AG04450 (cell line): ENCODE measurements around the gene OLFM1. TPM values are rescaled to one million over a fixed set of nuclear protein-coding genes. Genes with fewer than 3 reads are reported as not detected.

Source experiments
- CTCF ChIA-PET: fragments of 300-600, 350-600 bp; formaldehyde crosslinking; extraction: SDS; loops from one replicate; lab custom pipeline; 2022; ENCODE audit warnings: antibody characterized with exemption, inconsistent platforms; lab: Charles Lee
- POLR2A ChIA-PET: fragments of 350-600 bp; formaldehyde crosslinking; extraction: SDS; loops from one replicate; lab custom pipeline; 2021; ENCODE audit warnings: antibody characterized with exemption, inconsistent platforms; lab: Yijun Ruan, JAX
- DNase-seq: peaks from one replicate; pipeline ENCODE4 v3.0.0-alpha.2; 2011; ENCODE audit warnings: low read depth, low spot score
- H3K27ac ChIP-seq: one replicate; pipeline ENCODE4 v1.5.1; 2012; ENCODE audit warnings: low read depth, low read length, control low read depth
- H3K27me3 ChIP-seq: one replicate; pipeline ENCODE4 v1.6.0; 2012; ENCODE audit warnings: low read length; ENCODE audit not compliant: control insufficient read depth, insufficient read depth
- H3K4me3 ChIP-seq: 2 replicates; pipeline ENCODE4 v1.5.1; 2011; ENCODE audit warnings: mild to moderate bottlenecking, low read depth, low read length, control low read depth
- H3K9me3 ChIP-seq: 2 replicates; pipeline ENCODE4 v1.5.1; 2012; ENCODE audit warnings: low read length; ENCODE audit not compliant: control insufficient read depth, insufficient read depth
- polyA plus RNA-seq: library from polyadenylated mRNA; depleted of rRNA; stranded (reverse); fragments of >200 nt; gene quantifications from 2 replicates; pipeline ENCODE4 v1.2.3, GENCODE V29; 2011
- TF ChIP-seq, protein P1 (sequence below): IDR thresholded peaks from 2 replicates; pipeline ENCODE4 v1.5.1; 2011; ENCODE audit warnings: low read depth, low read length, control low read depth, inconsistent platforms

OLFM1 gene
- polyA plus RNA-seq, 1 experiment = 0.16 TPM

DNA sequence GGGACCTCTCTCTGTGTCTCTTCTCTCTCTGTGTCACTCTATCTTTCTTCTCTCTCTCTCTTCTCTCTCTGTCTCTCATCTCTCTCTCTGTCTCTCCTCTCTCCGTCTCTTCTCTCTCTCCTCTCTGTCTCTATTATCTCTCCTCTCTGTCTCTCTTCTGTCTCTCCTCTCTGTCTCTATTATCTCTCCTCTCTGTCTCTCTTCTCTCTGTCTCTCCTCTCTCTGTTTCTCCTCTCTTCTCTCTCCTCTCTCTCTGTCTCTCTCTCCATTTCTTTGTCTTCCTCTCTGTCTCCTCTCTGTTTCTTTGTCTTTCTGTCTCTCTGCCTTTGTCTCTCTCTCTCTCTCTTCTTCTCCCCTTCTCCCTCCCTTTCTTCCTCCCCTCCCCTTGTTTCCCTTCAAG is 3.2 kb upstream of the OLFM1 start:
- no peak for DNase-seq
- ChIA-PET POLR2A (interaction anchor here (0.8 kb wide), 1 partner anchor 10 kb away, joined by 3 read pairs; no protein-coding TSS in a partner anchor), CTCF (no interaction called here)
- Histone ChIP-seq H3K9me3 (no peaks in the 10 kb centered on the region; the same call in 1 of the 2 replicates), H3K27me3 (peaks cover 32% of the 10 kb centered on the region), H3K27ac (no peak overlapping the region), H3K4me3 (no peak overlapping the region)
- TF ChIP-seq, protein P1, sequence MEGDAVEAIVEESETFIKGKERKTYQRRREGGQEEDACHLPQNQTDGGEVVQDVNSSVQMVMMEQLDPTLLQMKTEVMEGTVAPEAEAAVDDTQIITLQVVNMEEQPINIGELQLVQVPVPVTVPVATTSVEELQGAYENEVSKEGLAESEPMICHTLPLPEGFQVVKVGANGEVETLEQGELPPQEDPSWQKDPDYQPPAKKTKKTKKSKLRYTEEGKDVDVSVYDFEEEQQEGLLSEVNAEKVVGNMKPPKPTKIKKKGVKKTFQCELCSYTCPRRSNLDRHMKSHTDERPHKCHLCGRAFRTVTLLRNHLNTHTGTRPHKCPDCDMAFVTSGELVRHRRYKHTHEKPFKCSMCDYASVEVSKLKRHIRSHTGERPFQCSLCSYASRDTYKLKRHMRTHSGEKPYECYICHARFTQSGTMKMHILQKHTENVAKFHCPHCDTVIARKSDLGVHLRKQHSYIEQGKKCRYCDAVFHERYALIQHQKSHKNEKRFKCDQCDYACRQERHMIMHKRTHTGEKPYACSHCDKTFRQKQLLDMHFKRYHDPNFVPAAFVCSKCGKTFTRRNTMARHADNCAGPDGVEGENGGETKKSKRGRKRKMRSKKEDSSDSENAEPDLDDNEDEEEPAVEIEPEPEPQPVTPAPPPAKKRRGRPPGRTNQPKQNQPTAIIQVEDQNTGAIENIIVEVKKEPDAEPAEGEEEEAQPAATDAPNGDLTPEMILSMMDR = no peak

GRCh38 chr9:135084881-135085760 is 2.3 kb upstream of the OLFM1 start:
- Histone ChIP-seq H3K4me3 (no peak overlapping the region), H3K27me3 (peaks cover 40% of the 10 kb centered on the region), H3K9me3 (no peaks in the 10 kb centered on the region; the same call in 1 of the 2 replicates), H3K27ac (no peak overlapping the region)
- CTCF ChIA-PET = interaction anchor here (0.5 to 1.4 kb wide), 5 partner anchors 14 to 1130 kb away, joined by 3 to 6 read pairs (median 3); no protein-coding TSS in a partner anchor
- POLR2A ChIA-PET = no interaction called here
- TF ChIP-seq, protein P1 = no peak
- no peak for DNase-seq

GRCh38 chr9:135085830-135086546 is 1.5 kb upstream of the OLFM1 start:
- no peaks in the 10 kb centered on the region; the same call in 1 of the 2 replicates for H3K9me3 ChIP-seq
- peak; percentile 6 for DNase-seq
- no peak overlapping the region for H3K4me3 ChIP-seq
- H3K27me3 ChIP-seq = peaks cover 39% of the 10 kb centered on the region
- ChIA-PET POLR2A (no interaction called here), CTCF (interaction anchor here (0.5 to 1.4 kb wide), 8 partner anchors 15 to 1129 kb away, joined by 3 to 10 read pairs (median 4); no protein-coding TSS in a partner anchor)
- TF ChIP-seq, protein P1 = peak; percentile 78
- H3K27ac ChIP-seq = no peak overlapping the region

DNA sequence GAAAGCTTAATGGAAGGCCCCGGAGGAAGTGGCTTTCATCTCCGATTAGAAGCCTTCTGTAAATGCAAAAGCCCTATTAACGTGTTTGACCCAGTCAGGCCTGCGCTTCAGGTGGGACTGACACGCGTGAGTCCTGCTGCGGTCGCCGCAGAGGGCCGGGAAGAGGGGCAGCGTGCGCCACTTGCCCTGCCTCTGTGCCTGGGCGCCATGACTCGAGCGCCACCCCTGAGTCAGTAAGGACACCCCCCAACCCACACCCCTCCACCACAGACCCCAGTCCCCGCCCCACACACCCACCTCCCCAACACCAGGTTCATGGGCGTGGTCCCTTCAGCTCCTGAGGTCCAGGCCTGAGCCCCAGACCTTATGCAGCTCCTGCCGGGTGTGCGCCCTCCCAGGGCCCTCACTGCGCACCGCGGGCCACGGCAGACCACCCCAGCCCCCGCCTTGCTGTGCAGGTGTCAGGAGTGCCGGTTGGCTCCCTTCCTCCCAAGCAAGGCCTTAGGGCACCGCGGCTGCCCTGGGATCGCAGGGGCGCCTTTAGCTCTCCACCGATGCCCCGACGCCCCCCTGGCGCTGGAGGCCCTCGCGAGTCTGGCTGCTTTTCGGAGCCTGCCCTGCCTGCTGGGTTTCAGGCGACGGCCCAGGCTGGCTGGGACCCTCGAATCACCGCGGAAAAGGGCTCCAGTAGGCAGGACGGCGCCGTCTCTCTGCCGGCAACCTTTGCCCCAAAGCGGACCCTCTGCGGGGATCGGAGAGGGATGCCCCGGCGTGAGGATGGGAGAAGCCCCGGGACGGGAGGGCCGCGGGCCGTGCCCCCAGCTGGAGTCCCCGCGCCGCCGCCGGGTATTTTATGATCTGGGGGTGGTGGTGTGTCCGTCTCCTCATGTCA is 625 bp upstream of the OLFM1 start:
- no peak for DNase-seq

More for the DNA sequence above, 625 bp upstream of the OLFM1 start:
- H3K9me3 ChIP-seq = no peaks in the 10 kb centered on the region; the same call in 1 of the 2 replicates
- TF ChIP-seq, protein P1 = no peak
- ChIA-PET POLR2A (no interaction called here), CTCF (interaction anchor here (0.6 to 1.4 kb wide), 8 partner anchors 16 to 389 kb away, joined by 3 to 10 read pairs (median 5); no protein-coding TSS in a partner anchor)
- H3K27ac ChIP-seq = no peak overlapping the region
- H3K4me3 ChIP-seq = no peak overlapping the region
- H3K27me3 ChIP-seq = peaks cover 33% of the 10 kb centered on the region
